Pancreas (tissue), 10 donors: ENCODE measurements around the gene GH2. TPM values are rescaled to one million over a fixed set of nuclear protein-coding genes. Genes with fewer than 3 reads are reported as not detected.
"Not testable (repeated sequence)": the region's sequence is repeated elsewhere in the genome, so short reads cannot be mapped to it uniquely, and the experiment has no call there.

Source experiments
- ATAC-seq, 4 donors: fragments of 200-7000 bp; cut with Tn5 transposase; one replicate each; pipeline versions ENCODE4 v1.8.0 to v1.9.1; 2020; ENCODE audit warnings: mild to moderate bottlenecking in 4 of 4, moderate library complexity in 4 of 4
- DNase-seq, 6 donors: peaks; one replicate each; pipeline ENCODE4 v3.0.0-alpha.2; 2020
- FAIRE-seq: peaks from 2 replicates; lab custom pipeline; 2012; peaks lifted over from hg19 to GRCh38; lab: Jason Lieb, UNC
- H3K27ac ChIP-seq, 4 donors: fragments of 200-600 bp; sonication (generic); 1 replicate in 3 of 4; 2 replicates in 1 of 4; pipeline versions ENCODE4 v1.5.0 to v1.8.0; 2020
- H3K27me3 ChIP-seq, 4 donors: fragments of 200-600 bp; one replicate each; pipeline ENCODE4 v1.8.0; 2021
- H3K36me3 ChIP-seq, 3 donors: fragments of 200-600 bp; sonication (generic) in 1 of 3; one replicate each; pipeline versions ENCODE4 v1.5.0 to v1.8.0; 2020 to 2021
- H3K4me1 ChIP-seq, 3 donors: fragments of 200-600 bp; one replicate each; pipeline ENCODE4 v1.8.0; 2021
- H3K4me3 ChIP-seq, 4 donors: fragments of 200-600 bp; sonication (generic) in 2 of 4; one replicate each; pipeline versions ENCODE4 v1.5.0 to v1.8.0; 2020 to 2021
- H3K9me3 ChIP-seq, 4 donors: fragments of 200-600 bp; one replicate each; pipeline ENCODE4 v1.8.0; 2021
- CTCF ChIP-seq, 4 donors: fragments of 200-600 bp; sonication (generic) in 3 of 4; IDR thresholded peaks; one replicate each; pipeline versions ENCODE4 v1.5.0 to v1.8.0; 2021; ENCODE audit warnings: antibody characterized with exemption in 4 of 4
- WGBS, 2 donors: extraction: QIAGEN DNeasy Blood & Tissue Kit; methylation state at CpG; one replicate each; pipeline ENCODE4 v1.1.7; 2013; 5-methylcytosine and 5-hydroxymethylcytosine counted together
- intact Hi-C, 3 donors: fragments of 100-400 bp; cut with DNase I; formaldehyde crosslinking; loops; one replicate each; pipeline versions ENCODE4 v1.11.1 to v1.14.2; 2022
- polyA plus RNA-seq, 2 donors: library from polyadenylated mRNA; stranded (reverse); fragments of 200-250 nt; gene quantifications; one replicate each; pipeline ENCODE4 v1.2.3, GENCODE V29; 2013
- total RNA-seq, 6 donors: library from RNA; stranded (reverse); fragmentation: NEBNext Ultra II Directional in 4 of 6; extraction: Animal tissue kit (Norgen Biotek cat#: 25700) in 4 of 6; gene quantifications; one replicate each; pipeline versions ENCODE4 v1.2.1 to v1.2.4, GENCODE V29; 2021 to 2023
- donor health status: healthy with polysubstance abuse.
- donor health status: DM: no; HTN: no; CAD: no; lungs with moderate emphysema.
- donor health status: DM: no; HTN: no; CAD: no.
- donor health status: control.
- donor health status: control.
- donor health status: Bipolar disorder and iron deficiency.
- donor health status: DM: yes; HTN: yes; CAD: no.
- donor health status: DM: no; HTN: no; CAD: no.
- donor health status: DM: no; HTN: no; CAD: no.
- donor health status: DM: yes; HTN: yes; CAD: no.

Gene GH2
- total and polyA plus RNA-seq, 8 donors, result not detected

GRCh38 chr17:63916566-63917185 is 34.9 kb upstream of the GH2 start:
- WGBS, 2 donors, result 70 to 76% methylated on average over 12 of the region's 12 CpGs
- ATAC-seq (no peak), FAIRE-seq (no peak), DNase-seq (peak in 1 of 6 donors; percentile 8)
- H3K4me3 ChIP-seq, result no peak overlapping the region
- no peak overlapping the region for H3K27ac ChIP-seq
- no peaks in the 10 kb centered on the region for H3K36me3 ChIP-seq
- H3K27me3 ChIP-seq, result no peaks in the 10 kb centered on the region
- H3K9me3 ChIP-seq, result no peaks in the 10 kb centered on the region
- H3K4me1 ChIP-seq, result no peaks in the 10 kb centered on the region
- TF ChIP-seq CTCF (IDR thresholded peaks at IDR 0.05), result no peak
- intact Hi-C loops, result loop anchor here in 2 of 3 donors (10.0 kb wide), 2 partner anchors 218 to 368 kb away; partner anchors contain the start of gene ERN1 (in 2 of the 2)

GRCh38 chr17:63915753-63916152 is 34.0 kb upstream of the GH2 start:
- intact Hi-C loops, result loop anchor here in 2 of 3 donors (10.0 kb wide), 2 partner anchors 219 to 369 kb away; partner anchors contain the start of gene ERN1 (in 2 of the 2)
- not testable (repeated sequence) for H3K27me3 ChIP-seq, H3K4me3 ChIP-seq, ATAC-seq, H3K36me3 ChIP-seq, FAIRE-seq, H3K27ac ChIP-seq, H3K9me3 ChIP-seq, H3K4me1 ChIP-seq
- WGBS, 2 donors, result 50 to 62% methylated on average over 10 of the region's 10 CpGs
- DNase-seq, result peak in 1 of 6 donors; percentile 6

GRCh38 chr17:63914471-63914870 is 32.7 kb upstream of the GH2 start:
- Histone ChIP-seq H3K27ac (no peak overlapping the region), H3K4me3 (no peak overlapping the region), H3K36me3 (no peaks in the 10 kb centered on the region), H3K27me3 (no peaks in the 10 kb centered on the region), H3K9me3 (no peaks in the 10 kb centered on the region), H3K4me1 (no peaks in the 10 kb centered on the region)
- intact Hi-C loops, result loop anchor here in 2 of 3 donors (10.0 kb wide), 2 partner anchors 220 to 370 kb away; partner anchors contain the start of gene ERN1 (in 2 of the 2)
- peak in 1 of 6 donors; percentile 20 for DNase-seq
- ATAC-seq, result no peak
- no peak for FAIRE-seq
- TF ChIP-seq CTCF (IDR thresholded peaks at IDR 0.05), result no peak
- 88 to 92% methylated on average over 7 of the region's 7 CpGs for WGBS, 2 donors

- Histone ChIP-seq H3K4me3 (no peak overlapping the region), H3K9me3 (no peaks in the 10 kb centered on the region), H3K27me3 (no peaks in the 10 kb centered on the region), H3K4me1 (no peaks in the 10 kb centered on the region), H3K36me3 (no peaks in the 10 kb centered on the region), H3K27ac (no peak overlapping the region)
- peak in 3 of 4 donors; percentile 76 to 87 (median 77) for ATAC-seq
- TF ChIP-seq CTCF (IDR thresholded peaks at IDR 0.05), result peak; percentile 65 to 83 (median 82)
- 37% methylated on average over 8 of the region's 8 CpGs for WGBS, 2 donors
- intact Hi-C loops, result loop anchor here in 2 of 3 donors (10.0 kb wide), 2 partner anchors 223 to 373 kb away; partner anchors contain the start of gene ERN1 (in 2 of the 2)
- no peak for FAIRE-seq
- peak in 2 of 6 donors; percentile 46 to 65 for DNase-seq
Observed at GRCh38 chr17:63911657-63912100, 29.9 kb upstream of the GH2 start.

- Histone ChIP-seq H3K9me3 (no peaks in the 10 kb centered on the region), H3K4me3 (no peak within 1 kb of the TSS), H3K27ac (no peak within 1 kb of the TSS), H3K36me3 (no peaks in the 10 kb centered on the region), H3K4me1 (no peaks in the 10 kb centered on the region), H3K27me3 (no peaks in the 10 kb centered on the region)
- intact Hi-C loops, result loop anchor here in 2 of 3 donors (10.0 kb wide), 2 partner anchors 224 to 374 kb away; partner anchors contain the start of gene ERN1 (in 2 of the 2)
- DNase-seq, result peak in 2 of 6 donors; percentile 28 to 35
- WGBS, 2 donors, result 59 to 66% methylated on average over 15 of the region's 15 CpGs
- TF ChIP-seq CTCF (IDR thresholded peaks at IDR 0.05), result no peak
- FAIRE-seq, result no peak
- no peak for ATAC-seq
Observed at GRCh38 chr17:63911041-63911635, 29.4 kb upstream of the GH2 start, which contains the start of gene CSHL1. TSS of gene CSHL1 (minus strand) at chr17:63911258. CDS start at chr17:63911196, 62 bp downstream.
